Measurements from ENCODE around the gene PLPP1. TPM values are rescaled to one million over a fixed set of nuclear protein-coding genes. Genes with fewer than 3 reads are reported as not detected.

The PLPP1 gene
- total and polyA plus RNA-seq, 2 of the 8 experiments (the other 6 are each of a cell fraction or from before 2014, with no cell fraction given): 43.7 to 91.3 TPM

GRCh38 chr5:55510523-55510880 lies 24.3 kb downstream of the PLPP1 start:
- no peak overlapping the region for H3K4me2 ChIP-seq (ENCODE audit: insufficient read depth in 1 of 2, low read depth in 2 of 2, low read length in 2 of 2)
- H3K79me2 ChIP-seq (ENCODE audit: control insufficient read depth in 1 of 2, insufficient read depth in 2 of 2, low read length in 2 of 2): peaks cover 4 to 91% of the 10 kb centered on the region in 2 experiments; a peak in 3 of 4 replicates
- no peak overlapping the region for H2AFZ ChIP-seq (ENCODE audit: low read length)
- H3K27ac ChIP-seq (ENCODE audit: low read depth, low read length): no peak overlapping the region
- no peaks in the 10 kb centered on the region for H3K27me3 ChIP-seq (replicated peaks in 1 of 4; ENCODE audit: control insufficient read depth in 3 of 4, extremely low read depth in 1 of 4, insufficient read depth in 3 of 4, low read length in 3 of 4)
- H3K9ac ChIP-seq (replicated peaks in 1 of 4; ENCODE audit: extremely low read depth in 1 of 4, low read depth in 3 of 4, low read length in 3 of 4): no peak overlapping the region
- H2BK20ac ChIP-seq (ENCODE audit: low read length): no peak overlapping the region
- H2BK120ac ChIP-seq (replicated peaks; ENCODE audit: low read depth, low read length): no peak overlapping the region
- no peak overlapping the region for H2BK12ac ChIP-seq (ENCODE audit: low read depth, low read length)
- H2AK5ac ChIP-seq (ENCODE audit: low read depth, low read length): no peak overlapping the region
- H3K23ac ChIP-seq (ENCODE audit: insufficient read length): no peak overlapping the region
- H3K79me1 ChIP-seq (ENCODE audit: low read depth, low read length): no peaks in the 10 kb centered on the region; the same call in 1 of the 2 replicates
- ChIA-PET CTCF (ENCODE audit: partially characterized antibody) (interaction anchor here (0.6 to 1.4 kb wide), 3 partner anchors 77 to 285 kb away, joined by 3 to 4 read pairs (median 4); no protein-coding TSS in a partner anchor), POLR2A (ENCODE audit: partially characterized antibody) (interaction anchor here (0.8 kb wide), 1 partner anchor 11 kb away, joined by 4 read pairs; no protein-coding TSS in a partner anchor)
- peaks cover 0 to 6% of the 10 kb centered on the region in 2 experiments for H4K20me1 ChIP-seq (replicated peaks in 1 of 2; ENCODE audit: control insufficient read depth in 1 of 2, insufficient read depth in 2 of 2, low read length in 2 of 2)
- no peaks in the 10 kb centered on the region for H3K23me2 ChIP-seq (ENCODE audit: low read depth, low read length)
- no peak overlapping the region for H3K4ac ChIP-seq (replicated peaks; ENCODE audit: insufficient read length, low read depth, low read length)
- H3K18ac ChIP-seq (ENCODE audit: extremely low read depth, low read length): no peak overlapping the region
- no peak overlapping the region for H4K91ac ChIP-seq (replicated peaks; ENCODE audit: insufficient read length, low read length)
- DNase-seq (ENCODE audit: low read depth in 1 of 2, low spot score in 2 of 2) (no peak), FAIRE-seq (no peak)
- no peaks in the 10 kb centered on the region for H3K9me3 ChIP-seq (ENCODE audit: insufficient read depth in 2 of 2, low read depth in 1 of 2, low read length in 1 of 2)
- H3K4me1 ChIP-seq (replicated peaks in 1 of 4; ENCODE audit: control insufficient read depth in 3 of 4, insufficient read depth in 4 of 4, low read length in 3 of 4): peaks cover 0 to 2% (median 0%) of the 10 kb centered on the region in 4 experiments; a peak in 1 of 7 replicates
- no peak overlapping the region for H2BK5ac ChIP-seq (ENCODE audit: low read depth, low read length)
- H4K8ac ChIP-seq (ENCODE audit: extremely low read depth, insufficient read depth, low read length): no peak overlapping the region
- H3K56ac ChIP-seq (replicated peaks; ENCODE audit: insufficient read length, low read depth, low read length): no peak overlapping the region
- no peaks in the 10 kb centered on the region for H3K36me3 ChIP-seq (ENCODE audit: control insufficient read depth in 2 of 4, insufficient read depth in 4 of 4, low read length in 3 of 4)
- no peak overlapping the region for H2BK15ac ChIP-seq (ENCODE audit: low read length)
- TF ChIP-seq SAP30 (IDR thresholded peaks at IDR 0.05; ENCODE audit: insufficient read depth, insufficient replicate concordance, low read length) (no peak), MAX (IDR thresholded peaks at IDR 0.05) (no peak), RXRA (IDR thresholded peaks at IDR 0.05; ENCODE audit: insufficient read depth, low read depth, low read length) (no peak), SP2 (IDR thresholded peaks at IDR 0.05; ENCODE audit: low read length) (no peak), SUZ12 (IDR thresholded peaks at IDR 0.05; ENCODE audit: low read length) (no peak), POLR2A (IDR thresholded peaks at IDR 0.05; ENCODE audit: control extremely low read depth in 1 of 2, low read depth in 2 of 2, low read length in 2 of 2) (no peak), TCF12 (IDR thresholded peaks at IDR 0.05; ENCODE audit: low read depth, low read length) (no peak)
- H3K14ac ChIP-seq (ENCODE audit: insufficient read length): no peak overlapping the region
- H3K4me3 ChIP-seq (ENCODE audit: extremely low read depth in 1 of 4, insufficient read depth in 2 of 4, low read depth in 3 of 4, low read length in 4 of 4): no peak overlapping the region
- H4K5ac ChIP-seq (ENCODE audit: insufficient read length, low read depth, low read length): no peak overlapping the region

Data from H1 (cell line).